ENCODE measurements around the gene PIAS4. TPM values are rescaled to one million over a fixed set of nuclear protein-coding genes. Genes with fewer than 3 reads are reported as not detected.
"Not testable (repeated sequence)": the region's sequence is repeated elsewhere in the genome, so short reads cannot be mapped to it uniquely, and the experiment has no call there.

Gene PIAS4
- total RNA-seq, 1 experiment from 2014 or later, result 17.3 TPM

- Histone ChIP-seq H2AFZ (ENCODE audit: low read length) (no peak overlapping the region), H3K27me3 (ENCODE audit: low read length) (no peaks in the 10 kb centered on the region), H3K4me2 (ENCODE audit: low read depth, low read length, poor library complexity, severe bottlenecking) (no peak overlapping the region), H3K9me3 (ENCODE audit: low read length) (no peaks in the 10 kb centered on the region), H3K9ac (ENCODE audit: low read length) (no peak overlapping the region), H3K4me3 (ENCODE audit: low read length) (no peak overlapping the region), H3K9me2 (replicated peaks; ENCODE audit: insufficient read depth, low read length) (no peaks in the 10 kb centered on the region), H3K27ac (ENCODE audit: low read length) (no peak overlapping the region), H3K36me3 (ENCODE audit: insufficient read depth, low read length) (peaks cover 5% of the 10 kb centered on the region; the same call in 1 of the 2 replicates), H3K79me2 (ENCODE audit: low read length) (peaks cover 24% of the 10 kb centered on the region), H4K20me1 (ENCODE audit: insufficient read depth, low read depth, low read length) (peaks cover 11% of the 10 kb centered on the region; the same call in 1 of the 2 replicates), H3K4me1 (ENCODE audit: low read length) (peaks cover 12% of the 10 kb centered on the region)
- no peak for DNase-seq
Measured at GRCh38 chr19:3966051-3967017, 41.2 kb upstream of the PIAS4 start.

- H3K27me3 ChIP-seq (ENCODE audit: low read length); H3K9me3 ChIP-seq (ENCODE audit: low read length); H3K4me2 ChIP-seq (ENCODE audit: low read depth, low read length, poor library complexity, severe bottlenecking); H3K36me3 ChIP-seq (ENCODE audit: insufficient read depth, low read length); H3K4me3 ChIP-seq (ENCODE audit: low read length); H3K9me2 ChIP-seq (replicated peaks; ENCODE audit: insufficient read depth, low read length); DNase-seq; H3K9ac ChIP-seq (ENCODE audit: low read length); H3K27ac ChIP-seq (ENCODE audit: low read length); H2AFZ ChIP-seq (ENCODE audit: low read length): not testable (repeated sequence)
- peaks cover 15% of the 10 kb centered on the region for H3K4me1 ChIP-seq (ENCODE audit: low read length)
- H4K20me1 ChIP-seq (ENCODE audit: insufficient read depth, low read depth, low read length), result peaks cover 11% of the 10 kb centered on the region; the same call in 1 of the 2 replicates
- peaks cover 24% of the 10 kb centered on the region for H3K79me2 ChIP-seq (ENCODE audit: low read length)
Measured at GRCh38 chr19:3967983-3968382, 39.6 kb upstream of the PIAS4 start.

DNA sequence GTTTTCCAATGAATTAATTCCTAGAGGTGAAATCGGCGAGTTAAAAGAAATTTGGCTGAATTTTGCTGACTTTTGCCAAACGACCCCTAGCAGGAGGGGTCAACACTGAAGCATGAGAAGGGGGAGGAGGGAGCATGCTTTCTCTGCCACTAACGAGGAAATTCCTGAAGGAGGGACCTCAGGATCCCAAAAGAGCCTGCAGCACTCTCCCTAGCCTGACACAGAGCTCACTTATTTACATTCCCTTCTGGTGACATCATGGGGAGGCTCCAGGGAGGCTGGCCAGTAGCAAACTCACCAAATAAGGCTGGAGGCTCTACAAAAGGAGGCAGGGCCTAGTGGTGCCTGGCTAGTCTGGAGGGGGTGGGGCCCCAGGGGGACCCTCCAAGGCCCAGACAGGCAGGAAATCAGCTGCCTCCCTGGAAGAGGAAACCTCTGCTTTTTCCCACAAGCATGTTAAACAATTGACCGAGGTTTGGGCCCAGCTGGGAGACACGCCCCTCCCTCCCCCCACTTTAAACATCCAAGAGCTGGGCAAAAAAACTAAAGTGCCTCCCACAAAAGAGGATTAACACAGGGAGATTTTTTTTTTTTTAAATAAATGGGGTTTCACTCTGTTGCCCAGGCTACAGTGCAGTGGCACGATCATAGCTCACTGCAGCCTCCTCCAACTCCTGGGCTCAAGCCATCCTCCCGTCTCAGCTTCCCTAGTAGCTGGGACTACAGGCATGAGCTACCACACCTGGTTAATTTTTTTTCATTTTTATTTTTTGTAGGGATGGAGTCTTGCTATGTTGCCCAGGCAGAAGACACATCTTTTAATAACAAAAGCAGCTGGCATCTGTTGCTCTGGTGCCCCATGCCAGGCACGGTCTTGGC is 38.7 kb upstream of the PIAS4 start:
- H3K27me3 ChIP-seq (ENCODE audit: low read length), result no peaks in the 10 kb centered on the region
- H4K20me1 ChIP-seq (ENCODE audit: insufficient read depth, low read depth, low read length), result peaks cover 11% of the 10 kb centered on the region; the same call in 1 of the 2 replicates
- H2AFZ ChIP-seq (ENCODE audit: low read length), result no peak overlapping the region
- no peak overlapping the region for H3K27ac ChIP-seq (ENCODE audit: low read length)
- H3K9me2 ChIP-seq (replicated peaks; ENCODE audit: insufficient read depth, low read length), result no peaks in the 10 kb centered on the region
- no peaks in the 10 kb centered on the region for H3K9me3 ChIP-seq (ENCODE audit: low read length)
- H3K4me2 ChIP-seq (ENCODE audit: low read depth, low read length, poor library complexity, severe bottlenecking), result peak overlapping the region; percentile 92
- H3K36me3 ChIP-seq (ENCODE audit: insufficient read depth, low read length), result peaks cover 5% of the 10 kb centered on the region; the same call in 1 of the 2 replicates
- no peak for DNase-seq
- H3K79me2 ChIP-seq (ENCODE audit: low read length), result peaks cover 24% of the 10 kb centered on the region
- H3K4me1 ChIP-seq (ENCODE audit: low read length), result peaks cover 15% of the 10 kb centered on the region
- peak overlapping the region; percentile 96; the same call in 1 of the 2 replicates for H3K9ac ChIP-seq (ENCODE audit: low read length)
- H3K4me3 ChIP-seq (ENCODE audit: low read length), result no peak overlapping the region

DNA sequence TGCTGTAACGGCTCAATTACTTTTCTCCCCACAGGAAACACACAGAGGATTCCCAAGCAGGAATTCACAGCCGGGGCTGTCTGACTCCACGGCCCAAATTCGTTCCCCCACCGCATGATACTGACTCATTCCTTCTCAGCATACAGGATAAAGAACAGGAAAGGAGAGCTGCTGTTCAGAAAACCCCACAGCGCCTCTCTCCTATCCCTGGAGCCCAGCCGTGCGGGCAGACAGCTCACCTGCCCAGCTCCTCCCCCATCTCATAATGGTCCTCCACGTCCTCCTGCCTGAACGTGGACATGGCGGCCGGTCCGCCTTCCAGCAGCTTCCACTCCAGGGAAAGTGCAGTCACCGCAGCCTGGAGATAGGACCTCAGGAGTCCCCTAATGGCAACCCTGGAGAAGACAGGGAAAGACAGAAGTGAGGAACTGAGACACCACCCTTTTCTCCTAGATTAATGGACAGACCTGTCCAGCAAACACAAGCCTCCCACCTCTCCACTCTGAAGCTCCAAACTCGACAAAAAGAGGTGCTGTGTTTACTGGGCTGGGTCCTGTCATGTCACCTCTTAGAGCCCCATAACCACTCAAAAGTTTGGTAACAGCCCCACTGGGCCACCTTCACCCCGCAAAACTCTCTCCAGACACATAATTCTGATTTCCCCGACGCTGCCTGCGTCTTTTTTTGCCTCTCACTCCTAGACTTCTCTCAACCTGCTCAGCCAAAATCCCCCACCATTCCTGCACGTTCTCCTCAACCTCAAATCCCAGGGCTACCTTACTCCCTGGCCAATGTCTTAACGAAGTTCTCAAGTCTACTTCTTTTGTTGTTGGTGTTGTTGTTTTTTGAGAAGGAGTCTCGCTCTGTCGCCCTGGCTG is 37.9 kb upstream of the PIAS4 start:
- H3K9me3 ChIP-seq (ENCODE audit: low read length), result no peaks in the 10 kb centered on the region
- H2AFZ ChIP-seq (ENCODE audit: low read length), result no peak overlapping the region
- H3K36me3 ChIP-seq (ENCODE audit: insufficient read depth, low read length), result peaks cover 5% of the 10 kb centered on the region; the same call in 1 of the 2 replicates
- H3K79me2 ChIP-seq (ENCODE audit: low read length), result peaks cover 24% of the 10 kb centered on the region
- peaks cover 15% of the 10 kb centered on the region for H3K4me1 ChIP-seq (ENCODE audit: low read length)
- no peaks in the 10 kb centered on the region for H3K27me3 ChIP-seq (ENCODE audit: low read length)
- DNase-seq, result no peak
- peaks cover 11% of the 10 kb centered on the region; the same call in 1 of the 2 replicates for H4K20me1 ChIP-seq (ENCODE audit: insufficient read depth, low read depth, low read length)
- H3K4me2 ChIP-seq (ENCODE audit: low read depth, low read length, poor library complexity, severe bottlenecking), result peak overlapping the region; percentile 92
- H3K9me2 ChIP-seq (replicated peaks; ENCODE audit: insufficient read depth, low read length), result no peaks in the 10 kb centered on the region
- H3K27ac ChIP-seq (ENCODE audit: low read length), result no peak overlapping the region
- H3K9ac ChIP-seq (ENCODE audit: low read length), result peak overlapping the region; percentile 96
- peak overlapping the region; percentile 94 for H3K4me3 ChIP-seq (ENCODE audit: low read length)

- DNase-seq, result no peak
- Histone ChIP-seq H4K20me1 (ENCODE audit: insufficient read depth, low read depth, low read length) (peaks cover 11% of the 10 kb centered on the region; the same call in 1 of the 2 replicates), H3K9me2 (replicated peaks; ENCODE audit: insufficient read depth, low read length) (no peaks in the 10 kb centered on the region), H3K36me3 (ENCODE audit: insufficient read depth, low read length) (peaks cover 5% of the 10 kb centered on the region; the same call in 1 of the 2 replicates), H3K27me3 (ENCODE audit: low read length) (no peaks in the 10 kb centered on the region), H3K9ac (ENCODE audit: low read length) (peak overlapping the region; percentile 96), H3K4me1 (ENCODE audit: low read length) (peaks cover 15% of the 10 kb centered on the region), H3K27ac (ENCODE audit: low read length) (no peak overlapping the region; the same call in 1 of the 2 replicates), H2AFZ (ENCODE audit: low read length) (no peak overlapping the region), H3K4me2 (ENCODE audit: low read depth, low read length, poor library complexity, severe bottlenecking) (peak overlapping the region; percentile 92), H3K79me2 (ENCODE audit: low read length) (peaks cover 24% of the 10 kb centered on the region), H3K4me3 (ENCODE audit: low read length) (peak overlapping the region; percentile 94), H3K9me3 (ENCODE audit: low read length) (no peaks in the 10 kb centered on the region)
Measured at GRCh38 chr19:3970313-3970807, 37.2 kb upstream of the PIAS4 start.

- H4K20me1 ChIP-seq (ENCODE audit: insufficient read depth, low read depth, low read length), result peaks cover 16% of the 10 kb centered on the region; the same call in 1 of the 2 replicates
- peak within 1 kb of the TSS; percentile 94 for H3K4me3 ChIP-seq (ENCODE audit: low read length)
- no peak within 1 kb of the TSS for H2AFZ ChIP-seq (ENCODE audit: low read length)
- peak within 1 kb of the TSS; percentile 96 for H3K9ac ChIP-seq (ENCODE audit: low read length)
- peak within 1 kb of the TSS; percentile 92 for H3K4me2 ChIP-seq (ENCODE audit: low read depth, low read length, poor library complexity, severe bottlenecking)
- no peaks in the 10 kb centered on the region for H3K9me3 ChIP-seq (ENCODE audit: low read length)
- peak within 1 kb of the TSS; percentile 65 for H3K27ac ChIP-seq (ENCODE audit: low read length)
- H3K36me3 ChIP-seq (ENCODE audit: insufficient read depth, low read length), result peaks cover 10% of the 10 kb centered on the region; the same call in 1 of the 2 replicates
- H3K4me1 ChIP-seq (ENCODE audit: low read length), result peaks cover 15% of the 10 kb centered on the region
- peak; percentile 99 for DNase-seq
- no peaks in the 10 kb centered on the region for H3K27me3 ChIP-seq (ENCODE audit: low read length)
- no peaks in the 10 kb centered on the region for H3K9me2 ChIP-seq (replicated peaks; ENCODE audit: insufficient read depth, low read length)
- H3K79me2 ChIP-seq (ENCODE audit: low read length), result peaks cover 24% of the 10 kb centered on the region
Measured at GRCh38 chr19:3970808-3971598, 36.5 kb upstream of the PIAS4 start, which contains the start of gene DAPK3. DAPK3 (minus strand) TSS chr19:3971099; CDS start chr19:3969735, 1,364 bp downstream.

All from Karpas-422 (cell line).